SU-DHL-6 (cell line): ENCODE results near the gene GYG1.

Source experiments
- H2AFZ ChIP-seq: fragments of 200-600 bp; sonication (generic); 2 replicates; pipeline ENCODE4 v1.6.1; 2014; ENCODE audit warnings: low read depth, mild to moderate bottlenecking, moderate library complexity, mixed read lengths, antibody characterized with exemption, low read length; ENCODE audit not compliant: severe bottlenecking
- H3F3A ChIP-seq: fragments of 200-600 bp; shearing (Covaris generic); 2 replicates; pipeline ENCODE4 v1.6.0; 2016; ENCODE audit warnings: antibody characterized with exemption, mild to moderate bottlenecking; ENCODE audit not compliant: insufficient read depth
- H3K27ac ChIP-seq: fragments of 200-600 bp; sonication (generic); 2 replicates; pipeline ENCODE4 v1.5.1; 2016; ENCODE audit warnings: low read depth, mild to moderate bottlenecking, low read length, moderate library complexity, mixed read lengths
- H3K27me3 ChIP-seq: fragments of 200-600 bp; sonication (generic), shearing (Covaris generic); 2 replicates; pipeline ENCODE4 v1.6.0; 2014; ENCODE audit warnings: mild to moderate bottlenecking, low read length
- H3K36me3 ChIP-seq: fragments of 200-600 bp; sonication (generic); 2 replicates; pipeline ENCODE4 v1.6.1; 2014; ENCODE audit warnings: mild to moderate bottlenecking, low read length, mixed read lengths
- H3K4me2 ChIP-seq: fragments of 300-600, 200-600 bp; shearing (Covaris generic), sonication (generic); 2 replicates; pipeline ENCODE4 v1.6.0; 2014; ENCODE audit warnings: low read length, low read depth, mild to moderate bottlenecking; ENCODE audit not compliant: poor library complexity, severe bottlenecking
- H3K4me3 ChIP-seq: fragments of 200-600 bp; sonication (generic); 2 replicates; pipeline ENCODE4 v1.5.1; 2014; ENCODE audit warnings: antibody characterized with exemption, low read length, mild to moderate bottlenecking, mixed read lengths; ENCODE audit not compliant: insufficient read depth, poor library complexity, severe bottlenecking
- H3K79me2 ChIP-seq: fragments of 200-600 bp; sonication (generic); 2 replicates; pipeline ENCODE4 v1.6.1; 2014; ENCODE audit warnings: mild to moderate bottlenecking, low read length, moderate library complexity; ENCODE audit not compliant: insufficient read depth
- H3K9ac ChIP-seq: fragments of 200-600 bp; sonication (generic); 2 replicates; pipeline ENCODE4 v1.7.0; 2014; ENCODE audit warnings: mild to moderate bottlenecking, low read length
- H3K9me2 ChIP-seq: fragments of 200-600 bp; sonication (generic); replicated peaks from 2 replicates; pipeline ENCODE4 v1.6.1; 2014; ENCODE audit warnings: low read length; ENCODE audit not compliant: insufficient read depth
- H3K9me3 ChIP-seq: fragments of 200-600 bp; sonication (generic); 2 replicates; pipeline ENCODE4 v1.6.1; 2014; ENCODE audit warnings: low read length, mixed read lengths; ENCODE audit not compliant: insufficient read depth
- H4K20me1 ChIP-seq: fragments of 200-600 bp; sonication (generic); 2 replicates; pipeline ENCODE4 v1.6.1; 2014; ENCODE audit warnings: low read depth, mild to moderate bottlenecking, antibody characterized with exemption, low read length, moderate library complexity, mixed read lengths
- EZH2phosphoT487 ChIP-seq: fragments of 200-600 bp; sonication (generic), shearing (Covaris generic); conservative IDR thresholded peaks from 2 replicates; pipeline ENCODE4 v1.6.1; 2018; ENCODE audit warnings: mild to moderate bottlenecking, antibody characterized with exemption, low read length, moderate library complexity, mixed read lengths
- TF ChIP-seq, protein P1 (sequence below): fragments of 200-600 bp; sonication (generic); IDR thresholded peaks from one replicate; pipeline ENCODE4 v1.5.1; 2017; ENCODE audit warnings: antibody characterized with exemption, mild to moderate bottlenecking, low read length, moderate library complexity; ENCODE audit not compliant: insufficient read depth, poor library complexity, severe bottlenecking

The GYG1 gene

GRCh38 chr3:149019580-149019979 is 28.2 kb downstream of the GYG1 start:
- Histone ChIP-seq H4K20me1 (no peaks in the 10 kb centered on the region), H3K36me3 (peaks cover 6% of the 10 kb centered on the region), H3K79me2 (no peaks in the 10 kb centered on the region), H3K9ac (no peak overlapping the region), H3F3A (no peaks in the 10 kb centered on the region), H3K4me3 (no peak overlapping the region), H3K27ac (no peak overlapping the region), H3K4me2 (no peak overlapping the region), H3K9me3 (no peaks in the 10 kb centered on the region), H3K9me2 (no peaks in the 10 kb centered on the region), H3K27me3 (no peaks in the 10 kb centered on the region), H2AFZ (no peak overlapping the region)
- TF ChIP-seq, protein P1, sequence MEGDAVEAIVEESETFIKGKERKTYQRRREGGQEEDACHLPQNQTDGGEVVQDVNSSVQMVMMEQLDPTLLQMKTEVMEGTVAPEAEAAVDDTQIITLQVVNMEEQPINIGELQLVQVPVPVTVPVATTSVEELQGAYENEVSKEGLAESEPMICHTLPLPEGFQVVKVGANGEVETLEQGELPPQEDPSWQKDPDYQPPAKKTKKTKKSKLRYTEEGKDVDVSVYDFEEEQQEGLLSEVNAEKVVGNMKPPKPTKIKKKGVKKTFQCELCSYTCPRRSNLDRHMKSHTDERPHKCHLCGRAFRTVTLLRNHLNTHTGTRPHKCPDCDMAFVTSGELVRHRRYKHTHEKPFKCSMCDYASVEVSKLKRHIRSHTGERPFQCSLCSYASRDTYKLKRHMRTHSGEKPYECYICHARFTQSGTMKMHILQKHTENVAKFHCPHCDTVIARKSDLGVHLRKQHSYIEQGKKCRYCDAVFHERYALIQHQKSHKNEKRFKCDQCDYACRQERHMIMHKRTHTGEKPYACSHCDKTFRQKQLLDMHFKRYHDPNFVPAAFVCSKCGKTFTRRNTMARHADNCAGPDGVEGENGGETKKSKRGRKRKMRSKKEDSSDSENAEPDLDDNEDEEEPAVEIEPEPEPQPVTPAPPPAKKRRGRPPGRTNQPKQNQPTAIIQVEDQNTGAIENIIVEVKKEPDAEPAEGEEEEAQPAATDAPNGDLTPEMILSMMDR: no peak
- no peak for TF ChIP-seq EZH2phosphoT487

GRCh38 chr3:149020196-149020838 is 29.0 kb downstream of the GYG1 start:
- TF ChIP-seq EZH2phosphoT487: no peak
- TF ChIP-seq, protein P1: no peak
- no peak overlapping the region for H2AFZ ChIP-seq
- no peaks in the 10 kb centered on the region for H4K20me1 ChIP-seq
- no peak overlapping the region for H3K27ac ChIP-seq
- H3F3A ChIP-seq: no peaks in the 10 kb centered on the region
- H3K79me2 ChIP-seq: no peaks in the 10 kb centered on the region
- H3K27me3 ChIP-seq: no peaks in the 10 kb centered on the region
- H3K36me3 ChIP-seq: peaks cover 13% of the 10 kb centered on the region
- H3K9me3 ChIP-seq: peaks cover 6% of the 10 kb centered on the region; the same call in 1 of the 2 replicates
- H3K4me2 ChIP-seq: no peak overlapping the region
- H3K4me3 ChIP-seq: no peak overlapping the region
- H3K9ac ChIP-seq: no peak overlapping the region
- H3K9me2 ChIP-seq: no peaks in the 10 kb centered on the region

GRCh38 chr3:149020839-149021252 is 29.5 kb downstream of the GYG1 start:
- H3K4me3 ChIP-seq: no peak overlapping the region
- TF ChIP-seq, protein P1: no peak
- no peak for TF ChIP-seq EZH2phosphoT487
- H3K9me3 ChIP-seq: peaks cover 6% of the 10 kb centered on the region; the same call in 1 of the 2 replicates
- H3K27me3 ChIP-seq: no peaks in the 10 kb centered on the region
- H3K79me2 ChIP-seq: no peaks in the 10 kb centered on the region
- peaks cover 17% of the 10 kb centered on the region for H3K36me3 ChIP-seq
- H3K4me2 ChIP-seq: no peak overlapping the region
- no peaks in the 10 kb centered on the region for H4K20me1 ChIP-seq
- H3K9ac ChIP-seq: no peak overlapping the region
- no peak overlapping the region for H3K27ac ChIP-seq
- H3K9me2 ChIP-seq: no peaks in the 10 kb centered on the region
- no peaks in the 10 kb centered on the region for H3F3A ChIP-seq
- no peak overlapping the region for H2AFZ ChIP-seq
